ENCODE measurements around the gene XYLT1.

The XYLT1 gene

GRCh38 chr16:17063201-17064139, 407.3 kb downstream of the XYLT1 start:
- no peak overlapping the region for H3K4me3 Mint-ChIP-seq
- H3K27me3 Mint-ChIP-seq (ENCODE audit: low read depth), result peaks cover 12% of the 10 kb centered on the region
- no peak overlapping the region for H3K27ac Mint-ChIP-seq
- no peak for TF ChIP-seq CTCF (IDR thresholded peaks at IDR 0.05; ENCODE audit: unreplicated experiment in 3 of 3)
- peaks cover 3% of the 10 kb centered on the region for H3K9me3 Mint-ChIP-seq
- H3K4me1 Mint-ChIP-seq, result no peaks in the 10 kb centered on the region
- H3K36me3 Mint-ChIP-seq (ENCODE audit: low read depth), result no peaks in the 10 kb centered on the region

GRCh38 chr16:17062676-17063075, 408.1 kb downstream of the XYLT1 start:
- no peaks in the 10 kb centered on the region for H3K4me1 Mint-ChIP-seq
- H3K36me3 Mint-ChIP-seq (ENCODE audit: low read depth), result no peaks in the 10 kb centered on the region
- H3K4me3 Mint-ChIP-seq, result no peak overlapping the region
- TF ChIP-seq CTCF (IDR thresholded peaks at IDR 0.05; ENCODE audit: unreplicated experiment in 3 of 3), result no peak
- H3K27ac Mint-ChIP-seq, result no peak overlapping the region
- peaks cover 3% of the 10 kb centered on the region for H3K9me3 Mint-ChIP-seq
- peaks cover 12% of the 10 kb centered on the region for H3K27me3 Mint-ChIP-seq (ENCODE audit: low read depth)

GRCh38 chr16:17061326-17061725, 409.4 kb downstream of the XYLT1 start:
- Mint-ChIP-seq H3K4me3 (no peak overlapping the region), H3K27me3 (ENCODE audit: low read depth) (peaks cover 8% of the 10 kb centered on the region), H3K4me1 (no peaks in the 10 kb centered on the region), H3K9me3 (peaks cover 3% of the 10 kb centered on the region), H3K27ac (no peak overlapping the region), H3K36me3 (ENCODE audit: low read depth) (no peaks in the 10 kb centered on the region)
- no peak for TF ChIP-seq CTCF (IDR thresholded peaks at IDR 0.05; ENCODE audit: unreplicated experiment in 3 of 3)

GRCh38 chr16:17058471-17058870, 412.3 kb downstream of the XYLT1 start:
- Mint-ChIP-seq H3K9me3 (peaks cover 9% of the 10 kb centered on the region), H3K27me3 (ENCODE audit: low read depth) (peaks cover 8% of the 10 kb centered on the region), H3K4me1 (no peaks in the 10 kb centered on the region), H3K27ac (no peak overlapping the region), H3K36me3 (ENCODE audit: low read depth) (no peaks in the 10 kb centered on the region), H3K4me3 (no peak overlapping the region)
- no peak for TF ChIP-seq CTCF (IDR thresholded peaks at IDR 0.05; ENCODE audit: unreplicated experiment in 3 of 3)

GRCh38 chr16:17056666-17057065, 414.1 kb downstream of the XYLT1 start:
- Mint-ChIP-seq H3K36me3 (ENCODE audit: low read depth) (no peaks in the 10 kb centered on the region), H3K27me3 (ENCODE audit: low read depth) (no peaks in the 10 kb centered on the region), H3K4me3 (no peak overlapping the region), H3K27ac (no peak overlapping the region), H3K9me3 (peaks cover 22% of the 10 kb centered on the region), H3K4me1 (no peaks in the 10 kb centered on the region)
- TF ChIP-seq CTCF (IDR thresholded peaks at IDR 0.05; ENCODE audit: unreplicated experiment in 3 of 3), result no peak

Measured in nephron (organoid).